ENCODE results near the gene THRAP3. TPM values are rescaled to one million over a fixed set of nuclear protein-coding genes. Genes with fewer than 3 reads are reported as not detected.

THRAP3 gene
- total and polyA plus RNA-seq, 2 donors (not counting 3 experiments of a cell fraction or from before 2014, with no cell fraction given), result 38.0 to 144 TPM

GRCh38 chr1:36284517-36284916 is 60.3 kb downstream of the THRAP3 start:
- H3K9me1 ChIP-seq (replicated peaks; ENCODE audit: control insufficient read depth, extremely low read depth, insufficient read depth, low read length), result no peaks in the 10 kb centered on the region
- no peak overlapping the region for H3K4me2 ChIP-seq (ENCODE audit: insufficient read depth, low read length)
- DNase-seq (ENCODE audit: low read depth, low spot score) (no peak), FAIRE-seq (no peak)
- ChIA-PET POLR2A (no interaction called here), CTCF (interaction anchor here (1.7 to 2.2 kb wide), 2 partner anchors 149 to 183 kb away, joined by 11 to 21 read pairs; no protein-coding TSS in a partner anchor)
- intact Hi-C loops (cut with micrococcal nuclease) (loop anchor here (2.0 kb wide), 1 partner anchor 60 kb away; the partner anchor contains the start of gene THRAP3), dilution Hi-C loops (cut with MboI; ENCODE audit: extremely low pct_ligation_motif_present, low sequenced_read_pairs) (no loop called here)
- no peak overlapping the region for H3K27ac ChIP-seq (ENCODE audit: insufficient read depth, low read depth, low read length)
- TF ChIP-seq MYC (IDR thresholded peaks at IDR 0.05; ENCODE audit: low read depth, low read length) (no peak), GATA2 (IDR thresholded peaks at IDR 0.05; ENCODE audit: insufficient read depth, insufficient read length, low read depth, low read length) (no peak)
- TF ChIP-seq, protein P1, sequence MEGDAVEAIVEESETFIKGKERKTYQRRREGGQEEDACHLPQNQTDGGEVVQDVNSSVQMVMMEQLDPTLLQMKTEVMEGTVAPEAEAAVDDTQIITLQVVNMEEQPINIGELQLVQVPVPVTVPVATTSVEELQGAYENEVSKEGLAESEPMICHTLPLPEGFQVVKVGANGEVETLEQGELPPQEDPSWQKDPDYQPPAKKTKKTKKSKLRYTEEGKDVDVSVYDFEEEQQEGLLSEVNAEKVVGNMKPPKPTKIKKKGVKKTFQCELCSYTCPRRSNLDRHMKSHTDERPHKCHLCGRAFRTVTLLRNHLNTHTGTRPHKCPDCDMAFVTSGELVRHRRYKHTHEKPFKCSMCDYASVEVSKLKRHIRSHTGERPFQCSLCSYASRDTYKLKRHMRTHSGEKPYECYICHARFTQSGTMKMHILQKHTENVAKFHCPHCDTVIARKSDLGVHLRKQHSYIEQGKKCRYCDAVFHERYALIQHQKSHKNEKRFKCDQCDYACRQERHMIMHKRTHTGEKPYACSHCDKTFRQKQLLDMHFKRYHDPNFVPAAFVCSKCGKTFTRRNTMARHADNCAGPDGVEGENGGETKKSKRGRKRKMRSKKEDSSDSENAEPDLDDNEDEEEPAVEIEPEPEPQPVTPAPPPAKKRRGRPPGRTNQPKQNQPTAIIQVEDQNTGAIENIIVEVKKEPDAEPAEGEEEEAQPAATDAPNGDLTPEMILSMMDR (IDR thresholded peaks at IDR 0.05; ENCODE audit: extremely low read depth in 1 of 2, insufficient read depth in 1 of 2, low read depth in 1 of 2, low read length in 2 of 2), result no peak
- H3K4me1 ChIP-seq (ENCODE audit: control insufficient read depth, extremely low read depth, insufficient read depth, low read length), result no peaks in the 10 kb centered on the region
- no TSS peak for BruUV-seq (replicated peaks)
- no peak overlapping the region for H2AFZ ChIP-seq (ENCODE audit: low read depth, low read length)
- H4K20me1 ChIP-seq (replicated peaks; ENCODE audit: control insufficient read depth, extremely low read depth, insufficient read depth, low read length), result no peaks in the 10 kb centered on the region
- no peaks in the 10 kb centered on the region for H3K9me3 ChIP-seq (replicated peaks; ENCODE audit: control insufficient read depth, insufficient read depth, low read length)
- no peak overlapping the region for H3K4me3 ChIP-seq (replicated peaks in 1 of 3; ENCODE audit: insufficient read depth in 1 of 3, low read depth in 1 of 3, low read length in 3 of 3)
- H3K9ac ChIP-seq (replicated peaks; ENCODE audit: extremely low read depth, insufficient read depth, low read length), result no peak overlapping the region
- peaks cover 31 to 37% of the 10 kb centered on the region in 2 experiments for H3K36me3 ChIP-seq (ENCODE audit: control insufficient read depth in 2 of 2, extremely low read depth in 1 of 2, insufficient read depth in 2 of 2, low read length in 2 of 2)
- H3K27me3 ChIP-seq (ENCODE audit: control insufficient read depth in 2 of 2, insufficient read depth in 2 of 2, low read length in 2 of 2), result no peaks in the 10 kb centered on the region
- peaks cover 51% of the 10 kb centered on the region for H3K79me2 ChIP-seq (ENCODE audit: control insufficient read depth, insufficient read depth, low read length)

GRCh38 chr1:36285443-36286101 is 61.3 kb downstream of the THRAP3 start:
- Histone ChIP-seq H3K4me2 (ENCODE audit: insufficient read depth, low read length) (no peak overlapping the region), H3K27me3 (ENCODE audit: control insufficient read depth in 2 of 2, insufficient read depth in 2 of 2, low read length in 2 of 2) (no peaks in the 10 kb centered on the region), H4K20me1 (replicated peaks; ENCODE audit: control insufficient read depth, extremely low read depth, insufficient read depth, low read length) (no peaks in the 10 kb centered on the region), H3K9ac (replicated peaks; ENCODE audit: extremely low read depth, insufficient read depth, low read length) (no peak overlapping the region), H3K36me3 (ENCODE audit: control insufficient read depth in 2 of 2, extremely low read depth in 1 of 2, insufficient read depth in 2 of 2, low read length in 2 of 2) (peaks cover 39 to 43% of the 10 kb centered on the region in 2 experiments), H3K4me1 (ENCODE audit: control insufficient read depth, extremely low read depth, insufficient read depth, low read length) (no peaks in the 10 kb centered on the region), H3K9me1 (replicated peaks; ENCODE audit: control insufficient read depth, extremely low read depth, insufficient read depth, low read length) (no peaks in the 10 kb centered on the region), H2AFZ (ENCODE audit: low read depth, low read length) (no peak overlapping the region), H3K79me2 (ENCODE audit: control insufficient read depth, insufficient read depth, low read length) (peaks cover 43% of the 10 kb centered on the region), H3K27ac (ENCODE audit: insufficient read depth, low read depth, low read length) (no peak overlapping the region), H3K4me3 (replicated peaks in 1 of 3; ENCODE audit: insufficient read depth in 1 of 3, low read depth in 1 of 3, low read length in 3 of 3) (no peak overlapping the region), H3K9me3 (replicated peaks; ENCODE audit: control insufficient read depth, insufficient read depth, low read length) (no peaks in the 10 kb centered on the region)
- BruUV-seq (replicated peaks), result no TSS peak
- ChIA-PET POLR2A (no interaction called here), CTCF (interaction anchor here (0.6 to 3.4 kb wide), 48 partner anchors 9 to 192 kb away, joined by 3 to 81 read pairs (median 5); partner anchors contain the start of genes MAP7D1, SH3D21, THRAP3 and TRAPPC3)
- DNase-seq (ENCODE audit: low read depth, low spot score) (peak; percentile 79), FAIRE-seq (peak; percentile 79)
- no peak for TF ChIP-seq POLR2A (IDR thresholded peaks at IDR 0.05; ENCODE audit: low read depth, low read length)
- no peak for TF ChIP-seq EZH2 (IDR thresholded peaks at IDR 0.05; ENCODE audit: borderline replicate concordance, low read depth, low read length, severe bottlenecking)
- TF ChIP-seq, protein P1 (IDR thresholded peaks at IDR 0.05; ENCODE audit: extremely low read depth in 1 of 2, insufficient read depth in 1 of 2, low read depth in 1 of 2, low read length in 2 of 2), result peak; percentile 57 to 59
- TF ChIP-seq POLR2AphosphoS5 (IDR thresholded peaks at IDR 0.05; ENCODE audit: insufficient read depth, low read depth, low read length), result no peak
- no peak for TF ChIP-seq JUN (IDR thresholded peaks at IDR 0.05; ENCODE audit: borderline replicate concordance, insufficient read depth, insufficient read length, low read depth)
- TF ChIP-seq MAX (IDR thresholded peaks at IDR 0.05; ENCODE audit: insufficient read depth, insufficient read length), result no peak
- dilution Hi-C loops (cut with MboI; ENCODE audit: extremely low pct_ligation_motif_present, low sequenced_read_pairs), result no loop called here
- intact Hi-C loops (cut with micrococcal nuclease), result loop anchor here (1.0 to 2.0 kb wide), 4 partner anchors 61 to 186 kb away; partner anchors contain the start of genes THRAP3 and TRAPPC3
